ENCODE measurements around the gene CDH24.

CDH24 gene

GRCh38 chr14:23085458-23085857 is 28.1 kb upstream of the CDH24 start:
- Histone ChIP-seq H3K27me3 (ENCODE audit: control insufficient read depth, insufficient read depth, low read length) (no peaks in the 10 kb centered on the region), H3K4me1 (no peaks in the 10 kb centered on the region), H3K79me2 (peaks cover 9% of the 10 kb centered on the region), H3K4me3 (ENCODE audit: low read depth, low read length) (no peak overlapping the region), H3K36me3 (ENCODE audit: control insufficient read depth, insufficient read depth, low read length) (no peaks in the 10 kb centered on the region), H3K4me2 (ENCODE audit: low read length) (no peak overlapping the region), H3K9ac (no peak overlapping the region), H3K9me3 (ENCODE audit: control insufficient read depth, low read length) (no peaks in the 10 kb centered on the region), H2AFZ (no peak overlapping the region), H3K27ac (no peak overlapping the region)
- TF ChIP-seq CTCF (IDR thresholded peaks at IDR 0.05): no peak

- no peak overlapping the region for H3K9ac ChIP-seq
- H3K27ac ChIP-seq: no peak overlapping the region
- no peaks in the 10 kb centered on the region for H3K4me1 ChIP-seq
- no peak overlapping the region for H3K4me2 ChIP-seq (ENCODE audit: low read length)
- no peaks in the 10 kb centered on the region for H3K36me3 ChIP-seq (ENCODE audit: control insufficient read depth, insufficient read depth, low read length)
- TF ChIP-seq CTCF (IDR thresholded peaks at IDR 0.05): no peak
- no peak overlapping the region for H2AFZ ChIP-seq
- H3K4me3 ChIP-seq (ENCODE audit: low read depth, low read length): no peak overlapping the region
- no peaks in the 10 kb centered on the region for H3K27me3 ChIP-seq (ENCODE audit: control insufficient read depth, insufficient read depth, low read length)
- H3K79me2 ChIP-seq: peaks cover 10% of the 10 kb centered on the region
- no peaks in the 10 kb centered on the region for H3K9me3 ChIP-seq (ENCODE audit: control insufficient read depth, low read length)
Observed at GRCh38 chr14:23080474-23080873, 23.2 kb upstream of the CDH24 start.

GRCh38 chr14:23079716-23080115 is 22.4 kb upstream of the CDH24 start:
- no peaks in the 10 kb centered on the region for H3K9me3 ChIP-seq (ENCODE audit: control insufficient read depth, low read length)
- H3K27ac ChIP-seq: no peak overlapping the region
- no peak overlapping the region for H3K4me2 ChIP-seq (ENCODE audit: low read length)
- no peak for TF ChIP-seq CTCF (IDR thresholded peaks at IDR 0.05)
- H3K79me2 ChIP-seq: peaks cover 10% of the 10 kb centered on the region
- no peaks in the 10 kb centered on the region for H3K36me3 ChIP-seq (ENCODE audit: control insufficient read depth, insufficient read depth, low read length)
- no peak overlapping the region for H2AFZ ChIP-seq
- H3K9ac ChIP-seq: no peak overlapping the region
- no peaks in the 10 kb centered on the region for H3K27me3 ChIP-seq (ENCODE audit: control insufficient read depth, insufficient read depth, low read length)
- no peak overlapping the region for H3K4me3 ChIP-seq (ENCODE audit: low read depth, low read length)
- H3K4me1 ChIP-seq: no peaks in the 10 kb centered on the region

GRCh38 chr14:23078692-23079116 is 21.4 kb upstream of the CDH24 start:
- no peaks in the 10 kb centered on the region for H3K4me1 ChIP-seq
- no peak overlapping the region for H3K27ac ChIP-seq
- H3K9ac ChIP-seq: no peak overlapping the region
- H3K36me3 ChIP-seq (ENCODE audit: control insufficient read depth, insufficient read depth, low read length): no peaks in the 10 kb centered on the region
- H3K27me3 ChIP-seq (ENCODE audit: control insufficient read depth, insufficient read depth, low read length): no peaks in the 10 kb centered on the region
- H3K79me2 ChIP-seq: peaks cover 10% of the 10 kb centered on the region
- TF ChIP-seq CTCF (IDR thresholded peaks at IDR 0.05): no peak
- no peaks in the 10 kb centered on the region for H3K9me3 ChIP-seq (ENCODE audit: control insufficient read depth, low read length)
- H2AFZ ChIP-seq: no peak overlapping the region
- no peak overlapping the region for H3K4me2 ChIP-seq (ENCODE audit: low read length)
- H3K4me3 ChIP-seq (ENCODE audit: low read depth, low read length): no peak overlapping the region

GRCh38 chr14:23077962-23078361 is 20.6 kb upstream of the CDH24 start:
- Histone ChIP-seq H3K9ac (no peak overlapping the region), H3K79me2 (peaks cover 6% of the 10 kb centered on the region), H3K4me3 (ENCODE audit: low read depth, low read length) (no peak overlapping the region), H3K36me3 (ENCODE audit: control insufficient read depth, insufficient read depth, low read length) (no peaks in the 10 kb centered on the region), H2AFZ (no peak overlapping the region), H3K9me3 (ENCODE audit: control insufficient read depth, low read length) (no peaks in the 10 kb centered on the region), H3K4me2 (ENCODE audit: low read length) (no peak overlapping the region), H3K4me1 (peaks cover 2% of the 10 kb centered on the region), H3K27me3 (ENCODE audit: control insufficient read depth, insufficient read depth, low read length) (no peaks in the 10 kb centered on the region), H3K27ac (no peak overlapping the region)
- TF ChIP-seq CTCF (IDR thresholded peaks at IDR 0.05): no peak
